GM18517 (cell line): Measurements from ENCODE around the gene C21orf91.

Experiments
- ATAC-seq: cut with Tn5 transposase; IDR thresholded peaks from one replicate; pipeline ENCODE4 v1.9.1; 2021; ENCODE audit warnings: mild to moderate bottlenecking, moderate library complexity; ENCODE audit not compliant: unreplicated experiment

C21orf91 gene

DNA sequence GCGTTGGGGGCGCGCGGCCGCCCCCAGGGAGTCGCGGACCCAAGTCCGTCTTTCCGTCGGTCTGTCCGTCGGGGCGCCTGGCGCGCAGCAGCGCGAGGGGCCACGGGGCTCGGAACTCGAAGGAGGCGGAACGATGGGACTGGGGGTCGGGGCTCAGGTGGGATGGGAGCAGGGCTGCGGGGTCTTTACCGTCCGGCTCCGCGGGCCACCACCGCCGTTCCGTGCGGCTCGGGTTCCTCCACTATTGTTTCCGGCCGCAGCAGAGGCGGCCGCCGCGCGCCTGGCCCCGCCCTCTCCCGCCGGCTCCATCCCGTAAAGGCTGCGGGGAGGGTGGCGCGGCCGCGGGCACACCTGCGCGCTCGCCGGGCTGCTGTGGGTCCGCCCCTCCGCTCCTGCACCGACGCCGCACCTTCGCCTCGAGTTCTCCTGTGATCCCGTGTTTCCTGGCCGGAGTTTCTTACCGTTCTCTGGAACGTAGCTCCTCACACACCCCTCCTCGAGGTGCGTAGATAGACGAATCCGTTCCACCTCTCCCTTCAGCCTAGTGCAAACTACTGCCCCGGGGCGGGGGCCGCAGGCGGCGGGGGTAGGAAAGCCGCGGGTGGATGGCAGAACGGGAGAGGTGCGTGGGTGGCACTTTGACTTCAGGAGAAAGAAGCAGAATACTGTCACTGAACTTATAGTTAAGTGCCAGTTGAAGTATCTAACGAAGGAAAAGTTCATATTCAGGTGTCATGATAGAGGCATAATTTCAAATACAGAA lies at the start of gene C21orf91:
Gene C21orf91, minus strand, starts transcription at position 243 of the 763 bp plus-strand sequence. CDS start 1,038 bp downstream, outside the sequence.
- peak; percentile 82 for ATAC-seq

DNA sequence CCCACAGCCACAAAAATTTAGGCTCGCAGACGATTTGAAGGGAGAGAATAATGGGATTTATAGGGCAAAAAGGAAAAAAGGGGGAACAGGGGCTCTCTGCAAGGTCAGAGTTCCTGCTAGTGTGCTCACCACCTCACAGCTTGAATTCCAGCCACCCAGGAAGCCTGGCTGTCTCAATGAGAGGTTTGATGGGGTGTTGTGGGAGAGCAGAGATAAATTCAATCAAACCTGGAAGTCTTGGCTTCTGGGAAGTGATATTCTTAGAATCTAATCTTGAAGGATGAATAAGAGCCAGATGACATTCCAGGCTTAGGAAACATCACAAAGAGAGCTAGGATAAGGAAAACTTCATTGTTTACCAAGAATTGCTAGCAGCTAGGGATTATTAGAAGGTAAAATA lies 47.4 kb upstream of the C21orf91 start:
- ATAC-seq = no peak

- no peak for ATAC-seq
Measured at GRCh38 chr21:17859661-17860060, 40.5 kb upstream of the C21orf91 start.

- no peak for ATAC-seq
Measured at GRCh38 chr21:17858747-17859146, 39.6 kb upstream of the C21orf91 start.

DNA sequence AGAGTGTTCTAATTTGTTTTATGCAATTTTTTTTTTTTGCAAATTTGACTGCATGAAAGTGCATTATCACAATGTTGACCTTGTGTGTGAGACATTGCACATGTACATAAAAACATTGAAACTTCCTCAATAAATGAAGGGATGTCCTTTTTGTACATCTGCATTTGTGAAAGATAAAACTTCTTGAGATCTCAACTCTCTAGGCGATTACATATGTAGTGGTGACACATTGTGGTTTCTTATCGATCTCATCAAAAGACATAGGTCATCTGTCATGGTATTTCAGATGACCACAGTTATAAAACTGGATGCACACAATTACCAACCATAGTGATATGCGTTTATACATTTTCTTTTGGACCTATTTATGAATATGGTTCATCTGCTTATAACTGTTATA lies 35.6 kb upstream of the C21orf91 start:
- ATAC-seq = no peak

DNA sequence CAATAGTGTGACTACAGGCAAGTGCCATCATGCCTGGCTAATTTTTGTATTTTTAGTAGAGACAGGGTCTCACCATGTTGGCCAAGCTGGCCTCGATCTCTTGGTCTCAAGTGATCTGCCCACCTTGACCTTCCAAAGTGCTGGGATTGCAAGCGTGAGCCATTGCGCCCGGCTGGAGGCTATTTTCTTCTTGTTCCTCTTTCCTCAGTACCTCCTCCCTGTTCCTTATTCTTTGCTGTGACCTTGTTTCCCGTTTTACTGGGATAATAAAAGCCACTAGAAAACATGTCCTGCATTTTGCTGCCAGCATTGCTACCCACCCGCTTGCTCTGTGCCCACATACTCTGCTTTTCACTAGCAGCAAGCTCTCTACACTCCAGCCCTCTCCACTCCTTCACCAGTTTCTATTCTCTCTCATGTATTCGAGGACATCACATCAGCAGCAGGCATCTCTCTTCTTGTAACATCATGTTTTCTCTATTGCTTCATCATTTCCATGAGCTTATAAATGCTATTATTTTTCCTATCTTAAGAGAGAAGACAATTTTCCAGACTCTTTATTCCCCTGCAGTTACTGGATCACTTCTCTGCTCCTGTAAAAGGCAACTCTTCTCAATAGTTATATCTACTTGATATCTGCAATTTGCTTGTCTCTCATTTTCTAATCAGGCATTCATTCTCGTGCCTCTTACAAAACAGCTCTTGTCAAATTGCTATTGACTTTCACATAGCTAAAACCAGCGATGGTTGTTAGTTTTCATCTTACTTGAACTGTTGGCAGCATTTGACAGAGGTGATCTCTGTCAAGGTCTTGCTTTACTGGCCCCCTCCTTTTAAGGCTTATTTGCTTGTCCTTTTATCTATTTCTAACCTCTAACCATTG lies 34.5 kb upstream of the C21orf91 start:
- ATAC-seq = no peak

GRCh38 chr21:17848228-17848627 lies 29.1 kb upstream of the C21orf91 start:
- ATAC-seq = peak; percentile 92

DNA sequence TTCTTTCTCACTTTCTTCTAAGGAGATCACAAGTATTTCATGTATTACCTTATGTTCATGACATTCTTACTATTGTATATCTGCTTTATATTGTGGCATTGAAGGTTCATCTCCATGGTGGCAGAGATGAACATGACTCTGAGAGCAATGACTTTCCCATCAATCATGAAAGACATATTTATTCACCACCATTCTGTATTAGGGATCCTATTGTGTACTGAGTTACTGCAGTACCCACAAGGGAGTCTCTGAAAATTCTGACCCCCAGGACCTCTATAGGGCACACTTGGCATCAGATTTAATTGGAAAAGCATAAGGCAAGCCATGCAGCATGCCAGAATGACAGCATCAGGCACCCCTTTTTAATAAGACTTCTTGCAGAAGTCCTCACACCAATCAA lies 21.9 kb upstream of the C21orf91 start:
- no peak for ATAC-seq

GRCh38 chr21:17834639-17835354 lies 15.6 kb upstream of the C21orf91 start:
- ATAC-seq = no peak

DNA sequence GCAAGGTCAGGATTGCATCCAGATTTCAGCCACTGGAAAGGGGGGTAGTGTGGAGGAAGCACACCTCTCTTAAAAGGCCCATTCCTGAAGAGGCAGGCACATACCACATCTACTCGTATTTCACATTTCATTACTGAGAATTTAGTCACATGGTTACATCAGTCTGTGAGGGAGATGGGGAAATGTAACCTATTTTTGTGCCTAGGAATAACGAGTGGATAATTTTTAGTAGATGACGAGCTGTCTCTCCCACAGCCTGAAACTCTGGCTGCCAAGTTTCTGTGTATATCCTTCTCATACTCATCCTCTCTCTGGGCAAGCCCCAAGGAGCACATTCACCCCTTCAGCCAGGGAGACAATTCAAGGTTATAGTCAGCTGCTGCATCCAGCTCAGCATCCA lies 10.3 kb upstream of the C21orf91 start:
- no peak for ATAC-seq

DNA sequence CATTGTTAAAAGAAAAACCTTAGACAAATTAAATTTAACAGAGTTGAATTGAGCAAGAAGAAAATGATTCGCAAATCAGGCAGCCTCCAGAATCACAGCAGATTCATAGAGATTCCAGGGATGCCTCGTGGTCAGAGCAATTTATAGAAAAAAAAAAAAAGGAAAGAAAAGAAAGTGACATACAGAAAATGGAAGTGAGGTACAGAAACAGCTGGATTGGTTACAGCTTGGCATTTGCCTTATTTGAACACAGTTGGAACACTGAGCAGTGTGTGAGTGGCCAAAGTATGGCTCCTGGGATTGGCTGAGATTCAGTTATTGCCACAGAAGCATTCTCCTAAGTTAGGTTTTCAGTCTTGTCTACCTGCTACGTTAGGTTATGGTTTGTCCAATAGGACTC lies 9.1 kb upstream of the C21orf91 start:
- no peak for ATAC-seq

DNA sequence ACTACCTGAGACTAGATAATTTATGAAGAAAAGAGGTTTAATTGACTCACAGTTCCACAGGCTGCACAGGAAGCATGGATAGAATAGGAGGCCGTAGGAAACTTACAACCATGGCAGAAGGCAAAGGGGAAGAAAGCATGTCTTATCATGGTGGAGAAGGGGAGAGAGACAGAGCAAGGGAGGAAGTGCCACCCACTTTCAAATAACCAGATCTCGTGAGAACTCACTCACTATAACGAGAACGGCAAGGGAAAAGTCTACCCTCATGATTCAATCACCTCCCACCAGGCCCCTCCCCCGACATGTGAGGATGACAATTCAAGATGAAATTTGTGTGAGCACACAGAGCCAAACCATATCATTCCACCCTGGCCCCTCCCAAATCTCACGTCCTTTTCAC lies 4.7 kb upstream of the C21orf91 start:
- no peak for ATAC-seq

GRCh38 chr21:17821121-17821520 lies 2.0 kb upstream of the C21orf91 start:
- no peak for ATAC-seq

DNA sequence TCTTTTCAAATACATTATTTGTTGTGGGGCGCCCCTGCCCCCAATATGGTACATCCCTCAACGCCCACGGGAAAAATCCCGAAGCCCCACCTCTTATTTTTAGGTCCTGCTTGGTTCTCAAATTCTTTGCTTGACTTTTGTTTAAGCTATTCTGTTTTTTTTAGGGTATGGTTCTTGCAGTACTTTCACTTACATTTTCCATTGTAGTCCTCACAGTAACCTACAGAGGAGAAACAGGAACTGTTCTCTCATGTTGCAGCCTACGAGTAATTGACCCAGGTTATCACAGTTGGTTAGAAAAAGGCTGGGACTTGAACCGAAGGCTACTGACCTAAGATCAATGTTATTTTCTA lies 697 bp upstream of the C21orf91 start:
- ATAC-seq = peak; percentile 78

DNA sequence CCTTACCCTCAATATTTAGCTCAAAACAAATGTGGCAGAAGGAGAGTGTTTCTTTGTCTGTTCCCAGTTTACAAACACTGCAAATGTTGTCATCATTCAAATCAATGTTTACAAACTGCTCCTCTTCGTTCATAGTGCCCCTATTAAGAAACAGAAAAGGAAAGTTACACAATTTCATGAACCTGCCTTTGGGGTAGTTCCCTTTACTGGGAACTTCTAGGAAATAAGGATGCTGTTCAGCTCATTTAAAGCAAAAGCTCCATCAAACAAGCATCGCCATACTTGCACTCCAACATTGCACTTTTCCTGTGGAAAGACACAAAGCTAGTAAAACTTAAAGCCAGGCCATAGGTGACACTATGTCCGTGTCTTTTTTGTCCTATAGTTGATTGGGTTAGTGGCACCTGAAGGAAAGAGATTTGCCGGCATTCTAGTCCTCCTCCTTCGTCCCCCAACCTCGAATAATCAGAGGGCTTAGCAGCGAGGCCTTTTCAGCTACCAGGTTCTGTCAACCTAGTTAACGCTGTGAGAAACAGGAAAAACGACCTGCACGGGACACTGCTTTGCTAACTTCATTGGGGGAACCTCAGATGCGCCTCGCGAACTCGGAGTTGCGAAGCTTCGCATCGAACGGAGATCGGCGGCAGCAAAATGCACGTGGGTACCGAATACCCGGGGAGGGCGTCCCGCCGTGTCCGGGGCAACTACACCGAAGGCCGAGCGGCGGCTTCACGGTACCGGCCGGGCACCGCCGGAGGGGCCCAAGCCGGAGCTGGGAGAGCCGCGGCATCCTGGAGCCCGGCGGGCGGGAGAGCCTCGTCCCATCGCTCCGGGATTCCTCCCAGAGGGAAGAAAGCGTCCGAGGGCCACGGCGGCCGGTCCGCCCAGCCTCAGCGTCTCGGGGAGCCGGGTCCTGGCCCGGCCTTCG lies 706 bp downstream of the C21orf91 start:
- peak; percentile 10 for ATAC-seq

- ATAC-seq = no peak
Measured at GRCh38 chr21:17813353-17813752, 5.8 kb downstream of the C21orf91 start.

GRCh38 chr21:17805966-17806365 lies 13.2 kb downstream of the C21orf91 start:
- no peak for ATAC-seq

GRCh38 chr21:17803536-17803935 lies 15.6 kb downstream of the C21orf91 start:
- ATAC-seq = no peak

- ATAC-seq = no peak
Measured at GRCh38 chr21:17802572-17802971, 16.6 kb downstream of the C21orf91 start.

GRCh38 chr21:17799414-17800164 lies 19.6 kb downstream of the C21orf91 start:
- no peak for ATAC-seq
